GM12878 (cell line): Measurements from ENCODE around the gene NUDT6. TPM values are rescaled to one million over a fixed set of nuclear protein-coding genes. Genes with fewer than 3 reads are reported as not detected.

Experiments used
- ATAC-seq: fragments of 200-7000 bp; cut with Tn5 transposase; 3 replicates; pipeline ENCODE4 v1.9.1; 2020; ENCODE audit warnings: mild to moderate bottlenecking, moderate library complexity
- BruUV-seq: library from RNA; stranded (reverse); fragments of 400-500 nt; replicated peaks from 2 replicates; lab custom pipeline; 2021; lab: Mats Ljungman, UMichigan
- CTCF ChIA-PET: fragments of 300-600 bp; sonication (Branson Sonifier 250); formaldehyde crosslinking; extraction: SDS; loops from one replicate; lab custom pipeline; 2021; ENCODE audit warnings: inconsistent platforms; lab: Yijun Ruan, JAX
- POLR2A ChIA-PET: fragments of 350-600 bp; formaldehyde crosslinking; extraction: SDS; loops from one replicate; lab custom pipeline; 2021; ENCODE audit warnings: inconsistent platforms; lab: Charles Lee
- RAD21 ChIA-PET: fragments of 300-600 bp; sonication (Branson Sonifier 250); formaldehyde crosslinking; loops from one replicate; lab custom pipeline; 2023; ENCODE audit warnings: antibody characterized with exemption; ENCODE audit not compliant: unreplicated experiment; lab: Charles Lee
- SMC1A ChIA-PET: fragments of 300-600 bp; sonication (Branson Sonifier 250); formaldehyde crosslinking; loops from one replicate; lab custom pipeline; 2023; ENCODE audit not compliant: unreplicated experiment, uncharacterized antibody; lab: Charles Lee
- DNase-seq: peaks from one replicate; pipeline ENCODE4 v3.0.0-alpha.2; 2011; ENCODE audit warnings: low read depth, low spot score
- FAIRE-seq: peaks from 3 replicates; lab custom pipeline; 2011; peaks lifted over from hg19 to GRCh38; lab: Jason Lieb, UNC
- H2AFZ ChIP-seq: 2 replicates; pipeline ENCODE4 v1.6.0; 2011; ENCODE audit warnings: low read depth, low read length, control low read depth; ENCODE audit not compliant: control insufficient read depth
- H3K27ac ChIP-seq: 2 replicates; pipeline ENCODE4 v1.5.1; 2011; ENCODE audit warnings: control low read depth; ENCODE audit not compliant: control insufficient read depth, insufficient read depth
- H3K27me3 ChIP-seq, 2 experiments: replicated peaks in 1 of 2; 2 replicates each; pipeline versions ENCODE4 v1.6.0 to v1.6.1; 2011; ENCODE audit warnings: low read length in 1 of 2; ENCODE audit not compliant: control insufficient read depth in 2 of 2, insufficient read depth in 2 of 2
- H3K36me3 ChIP-seq, 2 experiments: 2 replicates each; pipeline ENCODE4 v1.5.1; 2011; ENCODE audit warnings: low read length in 1 of 2; ENCODE audit not compliant: control insufficient read depth in 2 of 2, insufficient read depth in 2 of 2
- H3K4me1 ChIP-seq: 2 replicates; pipeline ENCODE4 v1.6.1; 2011; ENCODE audit warnings: mild to moderate bottlenecking, low read length, moderate library complexity, mixed read lengths; ENCODE audit not compliant: control insufficient read depth, insufficient read depth
- H3K4me2 ChIP-seq: 2 replicates; pipeline ENCODE4 v1.6.0; 2011; ENCODE audit warnings: control low read depth; ENCODE audit not compliant: control insufficient read depth, insufficient read depth
- H3K4me3 ChIP-seq: fragments of 200-600 bp; sonication (generic); 2 replicates; pipeline ENCODE4 v1.5.1; 2016
- H3K79me2 ChIP-seq: 2 replicates; pipeline ENCODE4 v1.6.0; 2011; ENCODE audit warnings: low read length; ENCODE audit not compliant: control insufficient read depth, insufficient read depth
- H3K9ac ChIP-seq: 2 replicates; pipeline ENCODE4 v1.8.0; 2011; ENCODE audit warnings: low read length, control low read depth, mixed read lengths; ENCODE audit not compliant: control insufficient read depth, insufficient read depth
- H3K9me3 ChIP-seq: replicated peaks from 3 replicates; pipeline ENCODE4 v1.5.1; 2011; ENCODE audit warnings: mild to moderate bottlenecking, low read length; ENCODE audit not compliant: control insufficient read depth, insufficient read depth
- H4K20me1 ChIP-seq: 2 replicates; pipeline ENCODE4 v1.6.0; 2011; ENCODE audit not compliant: control insufficient read depth, insufficient read depth
- KDM1A ChIP-seq: fragments of 200-600 bp; sonication (generic); IDR thresholded peaks from 2 replicates; pipeline ENCODE4 v1.6.1; 2016; ENCODE audit warnings: borderline replicate concordance
- NFIC ChIP-seq: IDR thresholded peaks from 2 replicates; pipeline ENCODE4 v1.6.1; 2012; ENCODE audit warnings: low read depth, mild to moderate bottlenecking, inconsistent platforms, low read length, moderate library complexity
- PAX5 ChIP-seq: IDR thresholded peaks from 2 replicates; pipeline ENCODE4 v1.6.1; 2011; ENCODE audit warnings: low read depth, low read length, borderline replicate concordance
- RFX5 ChIP-seq: IDR thresholded peaks from 2 replicates; pipeline ENCODE4 v1.6.1; 2011; ENCODE audit warnings: low read depth, low read length, improper control_type of control experiment
- SRF ChIP-seq, 2 experiments: IDR thresholded peaks; 2 replicates each; pipeline ENCODE4 v1.6.1; 2011; ENCODE audit warnings: low read depth in 2 of 2, low read length in 2 of 2, mild to moderate bottlenecking in 1 of 2, moderate library complexity in 1 of 2
- ZNF384 ChIP-seq: IDR thresholded peaks from 2 replicates; pipeline ENCODE4 v1.6.1; 2012; ENCODE audit warnings: low read depth, mild to moderate bottlenecking, low read length, improper control_type of control experiment, borderline replicate concordance
- ZNF622 ChIP-seq: fragments of 450-650 bp; IDR thresholded peaks from 2 replicates; pipeline ENCODE4 v1.6.1; 2017; ENCODE audit warnings: mild to moderate bottlenecking, inconsistent platforms
- WGBS: methylation state at CpG from one replicate; pipeline ENCODE4 v1.1.6; 2016; ENCODE audit warnings: low lambda C conversion rate; ENCODE audit not compliant: insufficient replicate concordance, insufficient coverage; ENCODE audit errors: missing lambda C conversion rate; 5-methylcytosine and 5-hydroxymethylcytosine counted together
- in situ Hi-C: fragments of 300-500 bp; cut with MboI; formaldehyde crosslinking; loops from 9 replicates; pipeline ENCODE4 v1.14.3; 2018; ENCODE audit warnings: mixed read lengths
- intact Hi-C: fragments of 100-400 bp; cut with micrococcal nuclease; formaldehyde crosslinking; loops from one replicate; pipeline ENCODE4 v1.14.2; 2022; ENCODE audit not compliant: unreplicated experiment
- polyA plus RNA-seq, 11 experiments: library from polyadenylated mRNA; depleted of rRNA in 4 of 11; unstranded in 6 of 11; stranded (reverse) in 5 of 11; fragments of >200 nt; fragmentation: Nextera tagmentation in 4 of 11; fragmentation: Illumina TruSeq in 1 of 11; extraction: Ambion mirVana in 4 of 11; extraction: Trizol in 1 of 11; gene quantifications; 1 replicate in 1 of 11; 2 replicates in 10 of 11; pipeline versions ENCODE4 v1.2.1 to v1.2.3, GENCODE V29; 2011 to 2016; ENCODE audit warnings: inconsistent platforms in 2 of 11, missing spikeins in 2 of 11, low read depth in 1 of 11
- total RNA-seq, 4 experiments: library from RNA; depleted of rRNA in 3 of 4; stranded (reverse); fragments of >200 nt in 3 of 4; fragmentation: Illumina TruSeq in 1 of 4; extraction: Trizol in 1 of 4; gene quantifications; 2 replicates each; pipeline versions ENCODE4 v1.2.1 to v1.2.3, GENCODE V29; 2013 to 2021
- TF ChIP-seq, protein P1 (sequence below): IDR thresholded peaks from 2 replicates; pipeline ENCODE4 v1.6.1; 2011; ENCODE audit warnings: borderline replicate concordance, low read depth, mild to moderate bottlenecking, moderate library complexity, mixed read lengths, low read length; ENCODE audit not compliant: insufficient read depth; ENCODE audit errors: extremely low read length
- TF ChIP-seq, protein P2 (sequence below): fragments of 450-650 bp; IDR thresholded peaks from 2 replicates; pipeline ENCODE4 v1.6.1; 2018; ENCODE audit warnings: borderline replicate concordance, mild to moderate bottlenecking; ENCODE audit not compliant: partially characterized antibody
- TF ChIP-seq, protein P3 (sequence below): IDR thresholded peaks from 2 replicates; pipeline ENCODE4 v1.6.1; 2012; ENCODE audit warnings: improper control_type of control experiment, low read depth, low read length; ENCODE audit not compliant: insufficient replicate concordance

NUDT6 gene
- total and polyA plus RNA-seq, 10 of the 15 experiments (the other 5 are each of a cell fraction or from before 2014, with no cell fraction given) = 3.9 to 12.4 (median 6.8) TPM

DNA sequence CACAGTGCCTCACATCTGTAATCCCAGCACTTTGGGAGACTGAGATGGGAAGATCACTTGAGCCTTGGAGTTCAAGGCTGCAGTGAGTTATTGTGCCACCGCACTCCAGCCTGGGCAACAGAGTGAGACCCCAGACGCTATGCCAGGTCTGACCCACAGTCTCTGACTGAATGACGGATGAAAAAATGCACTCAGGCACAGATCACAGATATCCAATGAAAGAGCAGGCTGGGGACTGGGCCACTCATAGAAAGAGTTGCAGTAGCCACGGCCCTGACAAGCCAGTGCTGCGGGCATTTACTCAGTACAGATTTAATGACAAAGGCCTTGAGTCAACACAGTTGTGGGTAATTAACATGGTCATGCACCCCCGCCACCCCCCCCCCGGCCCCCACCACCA lies 22.7 kb downstream of the NUDT6 start:
- POLR2A ChIA-PET = no interaction called here
- Histone ChIP-seq H3K27me3 (no peaks in the 10 kb centered on the region), H4K20me1 (no peaks in the 10 kb centered on the region), H3K4me2 (no peak overlapping the region), H3K79me2 (no peaks in the 10 kb centered on the region), H3K9ac (no peak overlapping the region), H3K36me3 (no peaks in the 10 kb centered on the region), H3K4me3 (no peak overlapping the region), H3K9me3 (no peaks in the 10 kb centered on the region), H3K27ac (no peak overlapping the region), H3K4me1 (no peaks in the 10 kb centered on the region), H2AFZ (no peak overlapping the region)
- RAD21 ChIA-PET = no interaction called here
- BruUV-seq = no TSS peak
- TF ChIP-seq NFIC = no peak
- TF ChIP-seq, protein P1, sequence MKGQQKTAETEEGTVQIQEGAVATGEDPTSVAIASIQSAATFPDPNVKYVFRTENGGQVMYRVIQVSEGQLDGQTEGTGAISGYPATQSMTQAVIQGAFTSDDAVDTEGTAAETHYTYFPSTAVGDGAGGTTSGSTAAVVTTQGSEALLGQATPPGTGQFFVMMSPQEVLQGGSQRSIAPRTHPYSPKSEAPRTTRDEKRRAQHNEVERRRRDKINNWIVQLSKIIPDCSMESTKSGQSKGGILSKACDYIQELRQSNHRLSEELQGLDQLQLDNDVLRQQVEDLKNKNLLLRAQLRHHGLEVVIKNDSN = no peak
- no peak for TF ChIP-seq SRF (IDR thresholded peaks at IDR 0.05; ENCODE audit: low read depth in 2 of 2, low read length in 2 of 2)
- no peak for TF ChIP-seq ZNF622
- no peak for TF ChIP-seq KDM1A
- TF ChIP-seq, protein P2, sequence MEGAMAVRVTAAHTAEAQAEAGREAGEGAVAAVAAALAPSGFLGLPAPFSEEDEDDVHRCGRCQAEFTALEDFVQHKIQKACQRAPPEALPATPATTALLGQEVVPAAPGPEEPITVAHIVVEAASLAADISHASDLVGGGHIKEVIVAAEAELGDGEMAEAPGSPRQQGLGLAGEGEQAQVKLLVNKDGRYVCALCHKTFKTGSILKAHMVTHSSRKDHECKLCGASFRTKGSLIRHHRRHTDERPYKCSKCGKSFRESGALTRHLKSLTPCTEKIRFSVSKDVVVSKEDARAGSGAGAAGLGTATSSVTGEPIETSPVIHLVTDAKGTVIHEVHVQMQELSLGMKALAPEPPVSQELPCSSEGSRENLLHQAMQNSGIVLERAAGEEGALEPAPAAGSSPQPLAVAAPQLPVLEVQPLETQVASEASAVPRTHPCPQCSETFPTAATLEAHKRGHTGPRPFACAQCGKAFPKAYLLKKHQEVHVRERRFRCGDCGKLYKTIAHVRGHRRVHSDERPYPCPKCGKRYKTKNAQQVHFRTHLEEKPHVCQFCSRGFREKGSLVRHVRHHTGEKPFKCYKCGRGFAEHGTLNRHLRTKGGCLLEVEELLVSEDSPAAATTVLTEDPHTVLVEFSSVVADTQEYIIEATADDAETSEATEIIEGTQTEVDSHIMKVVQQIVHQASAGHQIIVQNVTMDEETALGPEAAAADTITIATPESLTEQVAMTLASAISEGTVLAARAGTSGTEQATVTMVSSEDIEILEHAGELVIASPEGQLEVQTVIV = no peak
- TF ChIP-seq, protein P3, sequence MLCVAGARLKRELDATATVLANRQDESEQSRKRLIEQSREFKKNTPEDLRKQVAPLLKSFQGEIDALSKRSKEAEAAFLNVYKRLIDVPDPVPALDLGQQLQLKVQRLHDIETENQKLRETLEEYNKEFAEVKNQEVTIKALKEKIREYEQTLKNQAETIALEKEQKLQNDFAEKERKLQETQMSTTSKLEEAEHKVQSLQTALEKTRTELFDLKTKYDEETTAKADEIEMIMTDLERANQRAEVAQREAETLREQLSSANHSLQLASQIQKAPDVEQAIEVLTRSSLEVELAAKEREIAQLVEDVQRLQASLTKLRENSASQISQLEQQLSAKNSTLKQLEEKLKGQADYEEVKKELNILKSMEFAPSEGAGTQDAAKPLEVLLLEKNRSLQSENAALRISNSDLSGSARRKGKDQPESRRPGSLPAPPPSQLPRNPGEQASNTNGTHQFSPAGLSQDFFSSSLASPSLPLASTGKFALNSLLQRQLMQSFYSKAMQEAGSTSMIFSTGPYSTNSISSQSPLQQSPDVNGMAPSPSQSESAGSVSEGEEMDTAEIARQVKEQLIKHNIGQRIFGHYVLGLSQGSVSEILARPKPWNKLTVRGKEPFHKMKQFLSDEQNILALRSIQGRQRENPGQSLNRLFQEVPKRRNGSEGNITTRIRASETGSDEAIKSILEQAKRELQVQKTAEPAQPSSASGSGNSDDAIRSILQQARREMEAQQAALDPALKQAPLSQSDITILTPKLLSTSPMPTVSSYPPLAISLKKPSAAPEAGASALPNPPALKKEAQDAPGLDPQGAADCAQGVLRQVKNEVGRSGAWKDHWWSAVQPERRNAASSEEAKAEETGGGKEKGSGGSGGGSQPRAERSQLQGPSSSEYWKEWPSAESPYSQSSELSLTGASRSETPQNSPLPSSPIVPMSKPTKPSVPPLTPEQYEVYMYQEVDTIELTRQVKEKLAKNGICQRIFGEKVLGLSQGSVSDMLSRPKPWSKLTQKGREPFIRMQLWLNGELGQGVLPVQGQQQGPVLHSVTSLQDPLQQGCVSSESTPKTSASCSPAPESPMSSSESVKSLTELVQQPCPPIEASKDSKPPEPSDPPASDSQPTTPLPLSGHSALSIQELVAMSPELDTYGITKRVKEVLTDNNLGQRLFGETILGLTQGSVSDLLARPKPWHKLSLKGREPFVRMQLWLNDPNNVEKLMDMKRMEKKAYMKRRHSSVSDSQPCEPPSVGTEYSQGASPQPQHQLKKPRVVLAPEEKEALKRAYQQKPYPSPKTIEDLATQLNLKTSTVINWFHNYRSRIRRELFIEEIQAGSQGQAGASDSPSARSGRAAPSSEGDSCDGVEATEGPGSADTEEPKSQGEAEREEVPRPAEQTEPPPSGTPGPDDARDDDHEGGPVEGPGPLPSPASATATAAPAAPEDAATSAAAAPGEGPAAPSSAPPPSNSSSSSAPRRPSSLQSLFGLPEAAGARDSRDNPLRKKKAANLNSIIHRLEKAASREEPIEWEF = no peak
- TF ChIP-seq RFX5 = no peak
- no peak for TF ChIP-seq ZNF384
- TF ChIP-seq PAX5 = no peak
- CTCF ChIA-PET = no interaction called here
- SMC1A ChIA-PET = interaction anchor here (1.3 kb wide), 1 partner anchor 22 kb away, joined by 4 read pairs; no protein-coding TSS in a partner anchor
- DNase-seq = no peak
- intact Hi-C loops (no loop called here), in situ Hi-C loops (no loop called here)
- 90% methylated on average over 7 of the region's 7 CpGs for WGBS
- no peak for ATAC-seq
- no peak for FAIRE-seq
